GM19193 (cell line): ENCODE results near the gene FA2H.
A peak's percentile ranks its signal among the peaks of the same experiment; 100 is the strongest.

Source experiments
- POLR2A ChIP-seq: IDR thresholded peaks from 4 replicates; pipeline ENCODE4 v1.6.1; 2011; ENCODE audit not compliant: insufficient read depth, insufficient read length; ENCODE audit errors: extremely low read depth

FA2H gene

GRCh38 chr16:74699666-74700065 lies 75.0 kb downstream of the FA2H start:
- no peak for TF ChIP-seq POLR2A

GRCh38 chr16:74698222-74698621 lies 76.4 kb downstream of the FA2H start:
- no peak for TF ChIP-seq POLR2A

- peak; percentile 41 for TF ChIP-seq POLR2A
These were observed 78.9 kb downstream of the FA2H start for GRCh38 chr16:74695450-74696422.

GRCh38 chr16:74691093-74691855 lies 83.3 kb downstream of the FA2H start:
- TF ChIP-seq POLR2A = no peak

GRCh38 chr16:74682556-74682955 lies 92.1 kb downstream of the FA2H start:
- TF ChIP-seq POLR2A = no peak

GRCh38 chr16:74680681-74681080 lies 93.9 kb downstream of the FA2H start:
- no peak for TF ChIP-seq POLR2A

- no peak for TF ChIP-seq POLR2A
These were observed 94.6 kb downstream of the FA2H start for GRCh38 chr16:74679983-74680382.

- no peak for TF ChIP-seq POLR2A
These were observed 96.8 kb downstream of the FA2H start for GRCh38 chr16:74677868-74678267.

- TF ChIP-seq POLR2A = no peak
These were observed 100.7 kb downstream of the FA2H start for GRCh38 chr16:74673876-74674275.

GRCh38 chr16:74667255-74667700 lies 107.3 kb downstream of the FA2H start:
- peak; percentile 22 for TF ChIP-seq POLR2A

GRCh38 chr16:74666425-74667254 lies 108.0 kb downstream of the FA2H start, which contains the start of gene RFWD3:
RFWD3 (minus strand) TSS chr16:74666877; CDS start chr16:74661449, 5,428 bp downstream.
- TF ChIP-seq POLR2A = peak; percentile 82

GRCh38 chr16:74666010-74666421 lies 108.6 kb downstream of the FA2H start:
- no peak for TF ChIP-seq POLR2A
